Progenitor cell of endocrine pancreas (in vitro differentiated cells): ENCODE data around the gene METTL1. TPM values are rescaled to one million over a fixed set of nuclear protein-coding genes. Genes with fewer than 3 reads are reported as not detected.
"Not testable (repeated sequence)": the region's sequence is repeated elsewhere in the genome, so short reads cannot be mapped to it uniquely, and the experiment has no call there.

ENCODE experiments used
- DNase-seq: peaks from one replicate; pipeline ENCODE4 v3.0.0; 2021; ENCODE audit warnings: low spot score; ENCODE audit not compliant: unreplicated experiment
- H3K27ac Mint-ChIP-seq: 2 replicates; pipeline ENCODE4 v1.8.0; 2021; ENCODE audit warnings: mild to moderate bottlenecking, moderate library complexity, mixed read lengths
- H3K27me3 Mint-ChIP-seq: 2 replicates; pipeline ENCODE4 v1.8.0; 2021; ENCODE audit warnings: mixed read lengths
- H3K36me3 Mint-ChIP-seq: 2 replicates; pipeline ENCODE4 v1.8.0; 2022; ENCODE audit warnings: mixed read lengths; ENCODE audit not compliant: insufficient read depth
- H3K4me1 Mint-ChIP-seq: 2 replicates; pipeline ENCODE4 v1.8.0; 2021; ENCODE audit warnings: low read depth, mixed read lengths
- H3K4me3 Mint-ChIP-seq: 2 replicates; pipeline ENCODE4 v1.8.0; 2021; ENCODE audit warnings: low read depth, mild to moderate bottlenecking, moderate library complexity, mixed read lengths
- H3K9me3 Mint-ChIP-seq: 2 replicates; pipeline ENCODE4 v1.8.0; 2021; ENCODE audit warnings: low read depth, mixed read lengths
- total RNA-seq: library from RNA; stranded (reverse); gene quantifications from 2 replicates; pipeline ENCODE4 v1.2.1, GENCODE V29; 2021
- TF ChIP-seq, protein P1 (sequence below): fragments of 200-600 bp; sonication (generic); IDR thresholded peaks from one replicate; pipeline ENCODE4 v1.5.0; 2021; ENCODE audit warnings: antibody characterized with exemption, mild to moderate bottlenecking; ENCODE audit not compliant: unreplicated experiment

The METTL1 gene
- total RNA-seq, 1 donor from 2014 or later: 23.3 TPM

DNA sequence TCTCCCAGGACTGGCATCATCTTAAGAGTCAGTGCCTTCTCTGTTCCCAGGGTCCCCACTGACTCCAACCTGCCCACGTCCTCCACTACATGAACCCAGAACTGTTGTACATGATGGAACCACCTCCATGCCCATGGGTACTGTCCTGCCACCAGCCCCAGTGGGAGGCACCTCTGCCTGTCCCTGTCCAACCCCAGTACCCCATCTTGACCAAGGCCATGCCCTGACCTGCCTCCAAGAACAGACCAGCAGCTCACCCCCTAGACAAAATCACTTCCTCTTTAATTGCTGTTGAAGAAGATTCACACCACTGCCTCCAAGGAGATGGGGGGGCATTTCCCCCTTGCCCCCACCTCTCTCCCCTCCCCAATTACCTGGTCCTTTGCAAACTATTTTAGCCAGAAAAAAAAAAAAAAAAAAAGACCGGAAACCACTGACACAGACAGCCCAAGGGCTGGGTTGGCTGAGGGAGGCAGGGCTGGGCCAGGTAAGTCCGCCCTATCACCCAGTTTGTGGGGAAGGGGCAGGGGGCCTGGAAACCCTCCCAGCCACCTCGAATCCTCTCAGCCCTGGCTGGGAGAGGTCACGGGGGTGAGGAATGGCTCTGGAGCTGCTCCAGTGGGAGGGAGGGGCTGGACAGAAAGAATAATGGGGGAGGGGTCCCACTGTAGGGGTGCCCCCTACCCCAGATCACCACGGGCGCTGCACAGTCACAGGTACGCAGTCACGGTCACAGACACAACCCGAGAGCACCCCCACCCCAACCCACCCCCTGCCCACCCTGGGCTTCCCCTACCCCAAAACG lies 46.8 kb downstream of the METTL1 start:
- DNase-seq: no peak
- peak overlapping the region; percentile 62 for H3K27ac Mint-ChIP-seq
- H3K4me1 Mint-ChIP-seq: peaks cover 5% of the 10 kb centered on the region
- H3K36me3 Mint-ChIP-seq: peaks cover 4% of the 10 kb centered on the region
- peaks cover 70% of the 10 kb centered on the region for H3K27me3 Mint-ChIP-seq
- no peaks in the 10 kb centered on the region for H3K9me3 Mint-ChIP-seq
- no peak overlapping the region for H3K4me3 Mint-ChIP-seq
- TF ChIP-seq, protein P1, sequence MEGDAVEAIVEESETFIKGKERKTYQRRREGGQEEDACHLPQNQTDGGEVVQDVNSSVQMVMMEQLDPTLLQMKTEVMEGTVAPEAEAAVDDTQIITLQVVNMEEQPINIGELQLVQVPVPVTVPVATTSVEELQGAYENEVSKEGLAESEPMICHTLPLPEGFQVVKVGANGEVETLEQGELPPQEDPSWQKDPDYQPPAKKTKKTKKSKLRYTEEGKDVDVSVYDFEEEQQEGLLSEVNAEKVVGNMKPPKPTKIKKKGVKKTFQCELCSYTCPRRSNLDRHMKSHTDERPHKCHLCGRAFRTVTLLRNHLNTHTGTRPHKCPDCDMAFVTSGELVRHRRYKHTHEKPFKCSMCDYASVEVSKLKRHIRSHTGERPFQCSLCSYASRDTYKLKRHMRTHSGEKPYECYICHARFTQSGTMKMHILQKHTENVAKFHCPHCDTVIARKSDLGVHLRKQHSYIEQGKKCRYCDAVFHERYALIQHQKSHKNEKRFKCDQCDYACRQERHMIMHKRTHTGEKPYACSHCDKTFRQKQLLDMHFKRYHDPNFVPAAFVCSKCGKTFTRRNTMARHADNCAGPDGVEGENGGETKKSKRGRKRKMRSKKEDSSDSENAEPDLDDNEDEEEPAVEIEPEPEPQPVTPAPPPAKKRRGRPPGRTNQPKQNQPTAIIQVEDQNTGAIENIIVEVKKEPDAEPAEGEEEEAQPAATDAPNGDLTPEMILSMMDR: no peak

- Mint-ChIP-seq H3K9me3 (no peaks in the 10 kb centered on the region), H3K4me3 (no peak overlapping the region), H3K27ac (no peak overlapping the region), H3K27me3 (peaks cover 61% of the 10 kb centered on the region), H3K4me1 (peaks cover 5% of the 10 kb centered on the region), H3K36me3 (peaks cover 7% of the 10 kb centered on the region)
- DNase-seq: no peak
- TF ChIP-seq, protein P1: no peak
Observed at GRCh38 chr12:57724003-57724935, 47.6 kb downstream of the METTL1 start.

DNA sequence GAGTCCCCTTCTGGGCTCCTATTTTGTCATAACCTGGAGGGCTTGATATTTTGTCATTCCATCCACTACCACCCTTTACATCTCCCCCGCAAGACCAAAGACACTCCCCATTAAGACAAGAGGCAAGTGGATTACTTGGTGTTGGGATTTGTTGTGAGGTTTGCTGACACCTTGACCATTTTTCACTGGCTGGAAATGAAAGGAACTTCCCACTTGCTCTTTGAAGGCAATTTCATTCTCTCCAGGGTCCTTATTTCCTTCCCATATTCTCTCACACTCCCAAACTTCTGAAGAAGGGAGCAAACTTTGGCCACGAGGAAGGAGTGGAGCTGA lies 48.3 kb downstream of the METTL1 start:
- peaks cover 55% of the 10 kb centered on the region for H3K27me3 Mint-ChIP-seq
- peaks cover 5% of the 10 kb centered on the region for H3K4me1 Mint-ChIP-seq
- H3K36me3 Mint-ChIP-seq: peaks cover 9% of the 10 kb centered on the region
- H3K27ac Mint-ChIP-seq: no peak overlapping the region
- DNase-seq: no peak
- no peaks in the 10 kb centered on the region for H3K9me3 Mint-ChIP-seq
- TF ChIP-seq, protein P1: no peak
- H3K4me3 Mint-ChIP-seq: no peak overlapping the region

DNA sequence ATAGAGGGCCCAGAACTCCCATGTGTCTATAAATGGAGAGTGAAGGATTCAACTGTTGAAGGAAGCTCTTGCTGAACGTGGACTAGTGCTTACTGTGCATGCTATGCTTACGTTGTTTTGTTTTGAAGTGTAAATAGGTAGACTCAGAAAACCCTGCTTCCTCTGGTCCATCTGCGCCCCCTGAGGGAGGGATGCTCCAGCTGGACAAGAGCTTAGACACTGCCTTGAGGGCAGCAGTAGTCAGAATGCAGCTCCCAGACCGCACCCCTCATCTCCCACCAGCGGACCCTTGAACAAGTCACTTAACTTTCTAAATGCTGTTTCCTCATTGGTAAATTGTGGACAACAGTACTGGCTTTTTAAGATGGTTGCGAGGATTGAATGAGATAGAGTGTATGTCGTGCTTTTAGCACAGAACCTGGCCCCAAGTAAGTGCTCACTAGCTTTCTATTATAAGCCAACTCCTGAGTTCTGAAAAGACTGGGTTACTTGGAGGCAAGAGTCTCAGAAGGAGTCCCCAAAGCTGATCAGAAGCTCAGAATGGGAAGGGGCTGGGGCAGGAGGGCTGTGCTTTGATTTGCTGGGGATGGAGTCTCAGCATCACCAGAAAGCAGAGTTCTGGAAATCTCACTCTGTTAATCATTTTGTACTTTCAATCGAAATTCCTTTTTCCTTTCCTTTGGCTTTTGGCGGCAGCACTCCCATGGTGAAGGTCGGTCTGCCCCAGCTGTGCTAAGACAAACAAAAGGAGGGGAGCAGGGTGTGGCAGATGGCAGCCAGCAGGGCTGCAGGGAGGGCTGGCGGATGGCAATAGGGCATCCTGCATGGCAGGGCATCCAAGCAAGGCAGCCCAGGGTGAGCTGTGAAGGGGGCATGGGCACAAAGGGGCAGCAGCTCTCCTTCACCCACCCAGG lies 48.9 kb downstream of the METTL1 start:
- DNase-seq: no peak
- H3K27ac Mint-ChIP-seq: no peak overlapping the region
- no peaks in the 10 kb centered on the region for H3K9me3 Mint-ChIP-seq
- TF ChIP-seq, protein P1: no peak
- H3K27me3 Mint-ChIP-seq: peaks cover 48% of the 10 kb centered on the region
- no peak overlapping the region for H3K4me3 Mint-ChIP-seq
- H3K4me1 Mint-ChIP-seq: peaks cover 5% of the 10 kb centered on the region
- H3K36me3 Mint-ChIP-seq: peaks cover 13% of the 10 kb centered on the region

DNA sequence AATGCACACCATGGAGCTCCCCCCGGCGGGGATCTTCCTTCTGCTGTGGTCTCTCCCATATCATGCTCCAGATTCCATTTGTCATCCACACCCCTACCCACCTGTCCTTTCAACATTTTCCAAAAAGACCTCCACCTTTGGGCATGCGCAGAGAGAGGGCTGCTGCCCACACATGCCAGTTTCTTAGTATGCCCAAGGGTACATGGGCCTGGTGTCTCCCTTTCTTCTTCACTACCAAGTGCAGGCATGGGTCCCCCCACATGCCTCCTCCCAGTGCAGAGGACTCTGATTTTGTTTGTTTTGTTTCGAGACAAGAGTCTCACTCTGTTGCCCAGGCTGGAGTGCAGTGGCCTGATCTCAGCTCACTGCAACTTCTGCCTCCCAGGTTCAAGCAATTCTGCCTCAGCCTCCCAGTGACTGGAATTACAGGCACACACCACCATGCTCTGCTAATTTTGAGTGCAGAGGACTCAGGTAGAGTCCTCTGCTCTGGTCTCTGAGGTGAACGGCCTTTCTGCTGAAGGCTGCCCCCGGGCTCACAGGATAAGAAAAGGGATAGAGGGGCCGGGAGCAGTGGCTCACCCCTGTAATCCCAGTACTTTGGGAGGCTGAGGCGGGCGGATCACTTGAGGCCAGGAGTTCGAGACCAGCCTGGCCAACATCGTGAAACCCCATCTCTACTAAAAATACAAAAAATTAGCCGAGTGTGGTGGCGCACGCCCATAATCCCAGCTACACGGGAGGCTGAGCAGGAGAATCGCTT lies 49.9 kb downstream of the METTL1 start:
- not testable (repeated sequence) for H3K4me3 Mint-ChIP-seq, DNase-seq, H3K4me1 Mint-ChIP-seq, H3K27ac Mint-ChIP-seq, H3K9me3 Mint-ChIP-seq
- Mint-ChIP-seq H3K36me3 (peaks cover 14% of the 10 kb centered on the region), H3K27me3 (peaks cover 39% of the 10 kb centered on the region)
